Measurements from ENCODE around the gene PTPN22.

DNA sequence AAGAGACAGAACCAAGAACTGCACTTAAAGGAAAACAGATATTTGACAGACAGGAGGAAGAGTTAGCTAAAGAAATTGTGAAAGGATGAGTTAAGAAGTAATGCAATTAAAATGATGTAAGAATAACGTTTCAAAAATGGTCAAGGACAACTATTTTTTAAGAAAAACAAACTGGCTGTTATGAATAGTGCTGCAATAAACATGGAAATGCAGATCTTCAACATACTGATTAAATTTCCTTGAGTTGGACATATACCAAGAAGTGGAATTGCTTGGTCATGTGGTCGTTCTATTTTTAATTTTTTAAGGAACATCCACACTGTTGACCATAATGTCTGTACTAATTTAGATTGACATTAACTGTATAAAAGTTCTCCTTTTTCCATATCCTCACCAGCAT is 89.1 kb downstream of the PTPN22 start:
- TF ChIP-seq GATA2 (IDR thresholded peaks at IDR 0.05; ENCODE audit: low read depth, low read length) (no peak), GATA3 (IDR thresholded peaks at IDR 0.05; ENCODE audit: low read depth, low read length) (no peak)

Data from SH-SY5Y (cell line).